GM19372 (cell line): ENCODE results near the gene PIEZO1.
"Not testable (repeated sequence)": the region's sequence is repeated elsewhere in the genome, so short reads cannot be mapped to it uniquely, and the experiment has no call there.

Source experiments
- ATAC-seq: cut with Tn5 transposase; IDR thresholded peaks from one replicate; pipeline ENCODE4 v1.9.1; 2021; ENCODE audit warnings: mild to moderate bottlenecking, low read depth, moderate library complexity; ENCODE audit not compliant: unreplicated experiment

The PIEZO1 gene

DNA sequence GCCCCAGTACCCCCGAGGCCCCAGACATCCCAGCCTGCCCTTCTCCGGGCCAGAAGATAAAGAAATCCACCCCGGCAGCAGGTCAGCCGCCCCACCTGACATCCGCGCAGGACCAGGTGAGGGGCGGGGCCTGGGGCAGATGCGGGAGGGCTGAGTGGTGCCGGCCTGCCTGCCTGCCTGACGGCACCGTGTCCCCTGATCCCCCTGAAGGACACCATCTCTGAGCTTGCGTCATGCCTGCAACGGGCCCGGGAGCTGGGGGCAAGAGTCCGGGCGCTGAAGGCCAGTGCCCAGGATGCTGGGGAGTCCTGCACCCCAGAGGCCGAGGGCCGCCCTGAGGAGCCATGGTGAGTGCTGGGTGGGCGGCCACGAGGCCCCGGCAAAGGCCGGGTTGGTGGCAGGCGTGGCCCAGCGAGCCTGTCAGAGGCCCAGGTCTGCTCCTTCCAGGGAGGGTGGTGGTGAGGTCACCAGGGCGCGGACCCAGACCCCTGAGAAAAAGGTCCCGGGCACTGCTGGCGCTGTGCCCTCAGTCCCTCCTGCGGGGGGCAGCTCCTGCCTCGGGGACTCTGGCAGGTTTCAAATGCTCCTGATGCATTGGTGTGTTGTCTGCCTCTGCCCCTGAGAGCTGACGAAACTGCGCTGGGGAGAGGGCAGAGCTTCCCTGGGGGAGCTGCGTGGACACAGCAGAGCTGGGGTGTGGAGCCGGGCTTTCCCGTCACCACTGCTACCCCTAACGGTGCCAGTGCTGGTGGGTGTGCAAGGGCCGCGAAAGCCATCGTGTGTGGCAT is 19.7 kb upstream of the PIEZO1 start:
- ATAC-seq, result no peak

DNA sequence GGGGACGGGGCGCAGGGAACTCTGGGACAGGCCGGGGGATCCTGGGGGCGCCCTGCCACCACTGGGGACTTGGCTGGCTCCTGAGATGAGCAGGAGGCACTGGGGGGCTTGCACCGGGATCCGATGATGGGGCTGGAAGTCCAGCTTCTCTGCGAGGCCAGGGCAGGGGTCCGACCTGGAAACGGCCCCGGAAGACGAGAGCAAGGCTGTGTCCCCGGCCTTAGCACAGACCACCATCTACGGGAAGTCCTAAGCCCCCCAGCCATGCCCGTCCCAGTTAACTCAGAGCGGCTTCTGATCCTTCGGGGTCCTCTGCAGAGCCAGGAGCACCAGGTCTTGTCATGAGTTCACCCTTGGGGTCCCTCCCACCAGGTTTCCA is 19.1 kb upstream of the PIEZO1 start:
- no peak for ATAC-seq

DNA sequence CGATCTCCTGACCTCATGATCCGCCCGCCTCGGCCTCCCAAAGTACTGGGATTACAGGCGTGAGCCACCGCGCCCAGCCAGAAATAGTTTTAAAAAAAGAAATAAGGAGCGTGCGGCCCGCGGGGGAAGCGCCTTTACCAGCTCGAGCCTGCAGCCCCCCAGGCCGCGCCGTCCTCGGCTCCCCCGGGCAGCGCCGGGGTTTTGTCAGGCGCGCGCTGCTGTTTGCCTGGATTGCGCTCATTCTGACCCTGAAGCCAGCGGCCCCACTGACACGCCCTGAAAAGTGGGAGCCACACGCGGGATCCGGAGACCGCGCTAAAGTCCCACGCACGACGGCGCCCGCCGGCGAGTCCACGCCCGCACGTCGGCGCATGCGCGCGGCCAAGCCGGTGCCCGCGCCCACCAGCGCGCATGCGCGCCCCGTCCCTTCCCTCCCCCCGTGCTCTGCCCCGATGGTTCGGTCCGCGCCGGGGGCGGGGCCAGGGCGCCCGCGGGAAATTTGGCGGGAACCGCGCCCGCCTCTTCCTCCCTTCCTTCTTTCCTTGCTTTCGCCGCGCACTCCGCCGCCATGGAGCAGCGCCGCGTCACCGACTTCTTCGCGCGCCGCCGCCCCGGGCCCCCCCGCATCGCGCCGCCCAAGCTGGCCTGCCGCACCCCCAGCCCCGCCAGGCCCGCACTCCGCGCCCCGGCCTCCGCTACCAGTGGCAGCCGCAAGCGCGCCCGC is 18.4 kb upstream of the PIEZO1 start, which contains the start of gene CDT1:
Gene CDT1 (plus strand): TSS at position 526 of the 724 bp plus-strand sequence. CDS start 43 bp downstream, at position 569.
- ATAC-seq, result peak; percentile 62

GRCh38 chr16:88800277-88800592 is 15.2 kb upstream of the PIEZO1 start:
- ATAC-seq, result no peak

DNA sequence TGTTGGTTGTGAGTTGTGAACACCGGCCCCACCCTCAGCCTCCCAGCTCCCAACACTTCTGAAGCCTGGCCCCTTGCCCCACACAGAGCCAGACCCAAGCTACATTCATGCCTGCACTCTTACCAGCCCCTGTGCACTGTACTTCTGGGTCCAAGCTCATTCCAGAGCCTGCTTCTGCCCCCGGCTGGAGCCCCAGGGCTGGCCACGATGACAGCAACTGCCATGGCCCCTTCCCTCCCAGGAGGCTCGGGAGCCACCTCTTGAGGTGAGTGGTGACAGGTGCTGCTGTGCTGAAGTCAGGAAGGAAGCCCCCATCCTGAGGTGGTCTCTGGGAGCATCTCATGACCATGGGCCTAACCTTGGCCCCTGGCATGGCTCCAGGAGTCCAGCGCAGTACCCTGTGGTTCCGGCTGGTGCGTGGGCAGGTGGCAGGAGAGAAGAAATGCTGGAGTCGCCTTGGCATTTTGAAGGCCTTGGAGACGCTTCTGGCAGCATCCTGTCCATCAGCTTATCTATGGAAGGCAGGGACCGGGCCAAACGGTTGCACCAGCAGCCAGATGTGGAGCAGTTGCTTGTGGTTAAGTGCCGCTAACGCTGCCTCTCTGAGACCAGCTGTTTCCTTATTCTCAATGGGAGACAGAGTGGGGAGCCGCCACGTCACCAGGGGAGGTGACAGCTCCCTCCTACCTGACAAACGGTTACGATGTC is 14.7 kb upstream of the PIEZO1 start:
- no peak for ATAC-seq

DNA sequence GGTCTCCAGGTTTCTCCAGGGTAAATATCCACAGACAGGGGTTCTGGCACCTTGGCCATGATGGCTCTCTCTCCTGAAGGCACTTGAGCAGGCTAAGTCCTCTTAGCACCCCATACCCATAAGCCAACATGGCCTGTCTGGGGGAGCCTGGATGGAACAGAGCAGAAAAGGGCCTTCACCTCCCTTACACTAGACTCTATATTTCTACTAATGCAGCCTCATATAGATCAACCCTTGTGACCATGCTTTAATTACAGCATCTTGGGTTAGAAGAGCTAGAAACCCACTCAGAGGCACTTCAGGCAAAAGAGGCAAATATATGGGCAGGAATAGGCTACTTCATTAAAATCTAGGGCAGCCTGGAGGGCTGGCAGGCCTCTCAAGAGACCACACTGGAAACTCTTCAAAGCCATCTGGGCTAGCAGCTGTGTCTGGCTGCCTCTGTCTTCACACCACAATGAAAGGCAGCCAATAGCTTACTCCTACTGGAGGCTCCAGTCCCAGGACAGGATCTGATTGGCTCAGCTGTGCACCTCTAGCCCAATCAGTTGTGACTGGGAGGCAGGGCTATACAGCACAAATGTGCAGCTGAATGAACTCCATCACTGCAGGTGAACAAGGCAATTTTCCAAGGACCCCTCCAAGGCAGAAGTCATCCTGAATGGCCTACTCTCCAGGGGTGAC is 13.9 kb upstream of the PIEZO1 start:
- no peak for ATAC-seq

GRCh38 chr16:88798073-88798472 is 13.1 kb upstream of the PIEZO1 start:
- ATAC-seq, result no peak

DNA sequence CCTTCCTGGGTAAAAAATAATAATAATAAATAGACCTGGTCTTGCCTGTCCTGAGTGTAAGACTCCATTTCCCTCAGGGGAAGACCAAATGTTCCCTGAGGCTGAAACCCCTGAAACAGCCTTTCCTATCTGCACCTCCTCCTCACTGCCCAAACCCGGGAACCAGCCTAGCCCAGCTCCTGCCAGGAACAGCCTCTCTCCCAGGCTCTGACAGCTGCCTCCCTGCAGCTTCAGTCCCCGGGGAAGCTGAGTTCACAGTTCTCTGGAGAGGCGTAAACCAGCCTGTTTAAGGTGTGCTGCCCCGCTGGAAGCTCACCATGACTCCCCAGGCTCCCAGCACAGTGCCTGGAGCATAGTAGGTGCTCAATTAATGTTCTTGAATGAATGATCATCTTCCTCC is 11.3 kb upstream of the PIEZO1 start:
- ATAC-seq, result no peak

DNA sequence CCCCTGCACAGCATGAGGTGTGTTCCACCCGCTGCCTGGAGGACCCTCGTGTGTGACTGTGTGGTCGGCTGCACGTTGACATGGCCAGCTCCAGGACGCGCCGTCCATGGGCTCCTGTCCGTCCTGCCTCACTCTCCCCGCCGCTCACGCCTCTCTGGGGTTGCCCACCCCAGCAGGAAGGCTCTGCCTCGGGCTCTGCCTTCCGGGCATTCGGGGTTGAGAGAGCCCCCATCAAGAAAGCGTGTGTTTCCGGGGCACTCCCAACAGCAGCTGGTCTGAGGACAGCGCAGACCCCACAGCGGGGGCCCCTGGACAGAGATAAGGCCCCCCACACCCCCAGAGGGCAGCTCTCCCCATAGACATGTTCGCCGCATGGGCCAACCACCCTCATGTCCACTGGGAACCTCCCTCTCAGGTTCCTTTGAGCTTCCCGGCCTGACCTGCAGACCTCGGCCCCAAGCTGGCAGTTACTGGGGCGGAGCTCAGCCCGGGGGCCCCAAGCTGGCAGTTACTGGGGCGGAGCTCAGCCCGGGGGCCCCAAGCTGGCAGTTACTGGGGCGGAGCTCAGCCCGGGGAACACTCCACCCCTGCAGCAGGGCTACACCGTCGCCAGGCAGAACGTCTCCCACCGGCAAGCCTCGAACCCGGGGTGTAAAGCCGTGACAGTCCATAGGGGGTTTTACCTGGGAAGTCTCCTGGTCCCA is 8.4 kb upstream of the PIEZO1 start:
- no peak for ATAC-seq

DNA sequence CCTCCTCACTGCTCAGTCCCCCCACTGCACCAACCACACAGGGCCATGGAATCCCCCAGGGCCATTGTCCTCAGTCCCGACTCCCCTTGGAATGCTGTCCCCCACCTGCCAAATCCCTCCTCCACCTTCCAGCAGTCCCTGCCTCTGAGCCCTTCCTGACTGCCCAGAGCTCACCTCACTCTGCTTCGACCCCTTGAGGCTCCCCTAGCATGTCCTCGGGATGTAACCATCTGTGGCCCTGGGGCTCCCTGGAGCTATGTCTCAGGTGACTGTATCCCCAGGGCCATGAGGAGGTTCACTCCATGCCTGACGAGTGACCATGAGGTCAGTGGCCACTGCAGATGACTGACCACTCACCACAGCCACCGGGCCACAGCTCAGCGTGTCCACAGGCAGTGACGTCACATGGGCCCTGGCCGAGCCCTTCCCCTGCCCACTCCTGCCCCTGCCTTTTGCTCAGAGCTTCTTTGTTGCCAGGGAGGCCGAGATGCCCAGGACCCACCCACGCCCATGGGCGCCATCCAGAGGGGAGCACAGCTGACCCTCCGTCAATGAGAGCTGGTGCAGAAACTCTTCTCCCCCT is 7.7 kb upstream of the PIEZO1 start:
- ATAC-seq, result no peak

DNA sequence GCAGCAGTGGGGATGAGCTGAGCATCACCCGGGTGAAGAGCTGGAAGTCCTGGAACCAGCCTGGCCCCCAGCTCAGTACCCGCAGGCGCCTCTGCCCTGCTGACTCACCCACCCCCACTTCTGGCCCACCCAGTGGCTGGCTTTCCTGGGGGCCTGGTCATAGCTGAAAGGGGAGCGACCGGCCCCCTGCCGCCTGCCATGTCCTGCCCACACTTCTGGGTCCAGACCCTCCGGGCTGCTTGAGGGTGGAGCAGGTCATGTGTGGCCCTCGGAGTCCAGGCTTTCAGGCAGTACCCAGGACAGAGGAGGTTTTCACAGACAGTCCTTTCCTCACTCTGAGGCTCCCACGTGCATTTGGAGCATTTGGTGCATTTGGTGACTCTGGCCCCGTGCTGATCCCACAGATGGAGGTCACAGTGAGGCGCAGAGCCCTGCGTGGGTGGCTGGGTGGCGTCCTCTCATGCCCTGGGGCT is 7.1 kb upstream of the PIEZO1 start:
- no peak for ATAC-seq

GRCh38 chr16:88790312-88791211 is 5.5 kb upstream of the PIEZO1 start:
- ATAC-seq, result no peak

DNA sequence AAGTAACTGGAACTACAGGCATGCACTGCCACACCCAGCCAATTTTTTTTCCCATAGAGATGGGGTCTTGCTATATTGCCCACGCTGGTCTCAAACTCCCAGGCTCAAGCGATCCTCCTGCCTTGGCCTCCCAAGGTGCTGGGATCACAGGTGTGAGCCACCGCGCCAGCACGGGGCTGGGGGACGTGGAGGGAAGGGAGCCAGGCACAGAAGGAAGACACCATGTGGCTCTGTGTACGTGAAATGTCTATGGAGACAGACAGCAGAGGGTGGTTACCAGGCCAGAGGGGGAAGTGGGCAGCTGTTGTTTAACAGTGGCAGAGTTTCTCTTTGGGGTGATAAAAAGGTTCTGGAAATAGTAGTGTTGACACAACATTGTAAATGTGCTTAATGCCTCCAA is 4.6 kb upstream of the PIEZO1 start:
- ATAC-seq, result no peak

- not testable (repeated sequence) for ATAC-seq
These were observed 3.7 kb upstream of the PIEZO1 start for GRCh38 chr16:88788749-88789148.

GRCh38 chr16:88787579-88788314 is 2.7 kb upstream of the PIEZO1 start:
- ATAC-seq, result no peak

DNA sequence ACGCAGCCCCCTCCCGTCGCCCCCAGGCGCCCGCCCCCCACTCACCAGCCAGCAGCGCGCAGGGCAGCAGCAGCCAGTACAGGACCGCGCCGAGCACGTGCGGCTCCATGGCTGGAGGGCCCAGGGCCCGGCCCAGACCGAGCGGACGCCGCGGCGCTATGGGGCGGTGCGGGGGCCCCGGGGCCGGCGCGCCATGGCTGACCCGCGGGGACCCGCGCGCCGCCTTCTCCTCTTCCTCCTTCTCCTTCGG is 239 bp downstream of the PIEZO1 start:
- ATAC-seq, result peak; percentile 35

- peak; percentile 22 for ATAC-seq
These were observed 755 bp downstream of the PIEZO1 start for GRCh38 chr16:88784074-88784855.
